Endodermal cell (in vitro differentiated cells): Measurements from ENCODE around the gene RASGEF1C. TPM values are rescaled to one million over a fixed set of nuclear protein-coding genes. Genes with fewer than 3 reads are reported as not detected.

Experiments
- DNase-seq: peaks from one replicate; pipeline ENCODE4 v3.0.0-alpha.2; 2017
- H3K27ac ChIP-seq: 2 replicates; pipeline ENCODE4 v1.5.1; 2013; ENCODE audit warnings: mild to moderate bottlenecking, low read depth, low read length, moderate library complexity
- H3K27me3 ChIP-seq: 2 replicates; pipeline ENCODE4 v1.6.1; 2013; ENCODE audit warnings: mild to moderate bottlenecking, low read length, moderate library complexity; ENCODE audit not compliant: insufficient read depth, control insufficient read depth, poor library complexity, severe bottlenecking
- H3K36me3 ChIP-seq: 2 replicates; pipeline ENCODE4 v1.7.0; 2013; ENCODE audit warnings: mild to moderate bottlenecking, low read length, moderate library complexity; ENCODE audit not compliant: control insufficient read depth, insufficient read depth
- H3K4me1 ChIP-seq: one replicate; pipeline ENCODE4 v1.7.0; 2013; ENCODE audit warnings: low read length; ENCODE audit not compliant: control insufficient read depth, insufficient read depth
- H3K4me3 ChIP-seq: 2 replicates; pipeline ENCODE4 v1.5.1; 2013; ENCODE audit warnings: mild to moderate bottlenecking, low read length, moderate library complexity
- H3K9ac ChIP-seq: 2 replicates; pipeline ENCODE4 v1.6.1; 2013; ENCODE audit warnings: mild to moderate bottlenecking, low read length, moderate library complexity; ENCODE audit not compliant: poor library complexity, severe bottlenecking; ENCODE audit errors: extremely low read depth
- H3K9me3 ChIP-seq: 2 replicates; pipeline ENCODE4 v1.6.1; 2013; ENCODE audit warnings: mild to moderate bottlenecking, low read length, moderate library complexity; ENCODE audit not compliant: control insufficient read depth
- H3K27ac Mint-ChIP-seq: 2 replicates; pipeline ENCODE4 v1.8.0; 2020; ENCODE audit warnings: mixed read lengths
- H3K27me3 Mint-ChIP-seq: 2 replicates; pipeline ENCODE4 v1.8.0; 2021; ENCODE audit warnings: mild to moderate bottlenecking, mixed read lengths; ENCODE audit not compliant: insufficient read depth
- H3K36me3 Mint-ChIP-seq: 2 replicates; pipeline ENCODE4 v1.8.0; 2020; ENCODE audit warnings: low read depth, mixed read lengths
- H3K4me1 Mint-ChIP-seq: 2 replicates; pipeline ENCODE4 v1.8.0; 2020; ENCODE audit warnings: mixed read lengths
- H3K4me3 Mint-ChIP-seq: 2 replicates; pipeline ENCODE4 v1.8.0; 2020; ENCODE audit warnings: mild to moderate bottlenecking, moderate library complexity, mixed read lengths
- H3K9me3 Mint-ChIP-seq: 2 replicates; pipeline ENCODE4 v1.8.0; 2020; ENCODE audit warnings: mild to moderate bottlenecking, mixed read lengths
- WGBS, 2 experiments: methylation state at CpG; one replicate each; pipeline versions ENCODE4 v1.1.5 to v1.1.7; 2013; ENCODE audit warnings: missing lambda C conversion rate in 2 of 2, mixed read lengths in 1 of 2; ENCODE audit not compliant: insufficient coverage in 1 of 2, insufficient read length in 1 of 2; 5-methylcytosine and 5-hydroxymethylcytosine counted together
- total RNA-seq, 2 donors: library from RNA; stranded (reverse); fragmentation: NEBNext Ultra II Directional in 1 of 2; extraction: Animal tissue kit (Norgen Biotek cat#: 25700) in 1 of 2; gene quantifications; 2 replicates in 1 of 2; 3 replicates in 1 of 2; pipeline ENCODE4 v1.2.1, GENCODE V29; 2021
- TF ChIP-seq, protein P1 (sequence below): fragments of 200-600 bp; sonication (generic); conservative IDR thresholded peaks from 2 replicates; pipeline ENCODE4 v1.5.0; 2021; ENCODE audit warnings: antibody characterized with exemption, mild to moderate bottlenecking

The RASGEF1C gene
- total RNA-seq, 2 donors from 2014 or later, result 0.62 to 0.75 TPM

GRCh38 chr5:180139731-180140055, 69.3 kb downstream of the RASGEF1C start:
- Histone ChIP-seq H3K27me3 (no peaks in the 10 kb centered on the region), H3K36me3 (no peaks in the 10 kb centered on the region), H3K9ac (no peak overlapping the region), H3K4me3 (no peak overlapping the region), H3K27ac (no peak overlapping the region), H3K9me3 (no peaks in the 10 kb centered on the region), H3K4me1 (no peaks in the 10 kb centered on the region)
- Mint-ChIP-seq H3K9me3 (no peaks in the 10 kb centered on the region), H3K27ac (no peak overlapping the region), H3K27me3 (peaks cover 3% of the 10 kb centered on the region), H3K4me3 (no peak overlapping the region), H3K36me3 (no peaks in the 10 kb centered on the region), H3K4me1 (no peaks in the 10 kb centered on the region)
- TF ChIP-seq, protein P1, sequence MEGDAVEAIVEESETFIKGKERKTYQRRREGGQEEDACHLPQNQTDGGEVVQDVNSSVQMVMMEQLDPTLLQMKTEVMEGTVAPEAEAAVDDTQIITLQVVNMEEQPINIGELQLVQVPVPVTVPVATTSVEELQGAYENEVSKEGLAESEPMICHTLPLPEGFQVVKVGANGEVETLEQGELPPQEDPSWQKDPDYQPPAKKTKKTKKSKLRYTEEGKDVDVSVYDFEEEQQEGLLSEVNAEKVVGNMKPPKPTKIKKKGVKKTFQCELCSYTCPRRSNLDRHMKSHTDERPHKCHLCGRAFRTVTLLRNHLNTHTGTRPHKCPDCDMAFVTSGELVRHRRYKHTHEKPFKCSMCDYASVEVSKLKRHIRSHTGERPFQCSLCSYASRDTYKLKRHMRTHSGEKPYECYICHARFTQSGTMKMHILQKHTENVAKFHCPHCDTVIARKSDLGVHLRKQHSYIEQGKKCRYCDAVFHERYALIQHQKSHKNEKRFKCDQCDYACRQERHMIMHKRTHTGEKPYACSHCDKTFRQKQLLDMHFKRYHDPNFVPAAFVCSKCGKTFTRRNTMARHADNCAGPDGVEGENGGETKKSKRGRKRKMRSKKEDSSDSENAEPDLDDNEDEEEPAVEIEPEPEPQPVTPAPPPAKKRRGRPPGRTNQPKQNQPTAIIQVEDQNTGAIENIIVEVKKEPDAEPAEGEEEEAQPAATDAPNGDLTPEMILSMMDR, result no peak
- DNase-seq, result peak; percentile 36
- WGBS, 2 experiments, result 91 to 92% methylated on average over 4 to 6 of the region's 6 CpGs

- TF ChIP-seq, protein P1, result no peak
- Histone ChIP-seq H3K27me3 (no peaks in the 10 kb centered on the region), H3K9ac (no peak overlapping the region), H3K4me3 (no peak overlapping the region), H3K4me1 (no peaks in the 10 kb centered on the region), H3K36me3 (no peaks in the 10 kb centered on the region), H3K27ac (no peak overlapping the region), H3K9me3 (no peaks in the 10 kb centered on the region)
- peak; percentile 44 for DNase-seq
- Mint-ChIP-seq H3K27me3 (peaks cover 3% of the 10 kb centered on the region), H3K27ac (no peak overlapping the region), H3K4me3 (no peak overlapping the region), H3K36me3 (no peaks in the 10 kb centered on the region), H3K4me1 (no peaks in the 10 kb centered on the region), H3K9me3 (no peaks in the 10 kb centered on the region)
- WGBS, 2 experiments, result 83 to 84% methylated on average over 7 to 11 of the region's 11 CpGs
Observed at GRCh38 chr5:180138976-180139730, 69.9 kb downstream of the RASGEF1C start.

GRCh38 chr5:180138214-180138975, 70.6 kb downstream of the RASGEF1C start:
- H3K27ac Mint-ChIP-seq, result no peak overlapping the region
- Histone ChIP-seq H3K9me3 (no peaks in the 10 kb centered on the region), H3K27me3 (no peaks in the 10 kb centered on the region), H3K27ac (no peak overlapping the region), H3K4me3 (no peak overlapping the region), H3K4me1 (no peaks in the 10 kb centered on the region), H3K36me3 (no peaks in the 10 kb centered on the region), H3K9ac (no peak overlapping the region)
- TF ChIP-seq, protein P1, result no peak
- no peaks in the 10 kb centered on the region for H3K4me1 Mint-ChIP-seq
- H3K27me3 Mint-ChIP-seq, result peaks cover 3% of the 10 kb centered on the region
- H3K4me3 Mint-ChIP-seq, result no peak overlapping the region
- no peak for DNase-seq
- H3K9me3 Mint-ChIP-seq, result no peaks in the 10 kb centered on the region
- WGBS, 2 experiments, result 80 to 82% methylated on average over 11 to 12 of the region's 12 CpGs
- H3K36me3 Mint-ChIP-seq, result no peaks in the 10 kb centered on the region
